ENCODE data around the gene SPOCK1. TPM values are rescaled to one million over a fixed set of nuclear protein-coding genes. Genes with fewer than 3 reads are reported as not detected.
"Not testable (repeated sequence)": the region's sequence is repeated elsewhere in the genome, so short reads cannot be mapped to it uniquely, and the experiment has no call there.

The SPOCK1 gene
- polyA plus RNA-seq, 12 donors: 3.1 to 29.9 (median 7.5) TPM; not detected in 1

DNA sequence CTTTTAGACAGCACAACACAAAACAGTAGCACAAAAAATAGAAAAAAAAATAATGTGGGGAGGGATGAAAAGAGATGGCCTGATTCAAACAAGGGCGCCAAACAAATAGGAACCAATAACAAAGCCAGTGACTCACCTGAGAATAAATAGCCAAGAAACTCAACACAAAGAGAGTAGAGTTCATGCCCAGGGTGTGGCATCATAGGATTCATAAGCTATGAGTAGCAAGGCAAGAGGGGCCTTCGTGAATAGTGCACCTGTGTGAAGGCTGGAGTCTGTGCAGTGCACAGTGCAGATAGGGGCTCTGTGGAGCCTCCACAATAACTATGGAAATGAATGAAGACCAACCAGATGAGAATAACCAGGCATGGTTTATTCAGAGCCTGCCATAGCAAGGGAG, 541.7 kb downstream of the SPOCK1 start:
- DNase-seq: no peak

DNA sequence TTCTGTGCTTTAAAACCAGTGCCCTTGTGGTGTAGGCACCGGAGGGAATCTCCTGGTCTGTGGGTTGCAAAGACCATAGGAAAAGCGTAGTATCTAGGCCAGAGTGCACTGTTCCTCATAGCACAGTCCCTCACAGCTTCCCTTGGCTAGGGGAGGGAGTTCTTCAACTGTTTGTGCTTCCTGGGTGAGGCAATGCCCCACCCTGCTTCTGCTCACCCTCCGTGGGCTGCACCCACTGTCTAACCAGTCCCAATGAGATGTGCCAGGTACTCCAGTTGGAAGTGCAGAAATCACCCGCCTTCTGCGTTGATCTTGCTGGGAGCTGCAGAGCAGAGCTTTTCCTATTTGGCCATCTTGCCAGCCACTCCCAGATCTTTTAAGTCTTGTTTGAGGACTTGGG, 545.0 kb downstream of the SPOCK1 start:
- DNase-seq: not testable (repeated sequence)

DNA sequence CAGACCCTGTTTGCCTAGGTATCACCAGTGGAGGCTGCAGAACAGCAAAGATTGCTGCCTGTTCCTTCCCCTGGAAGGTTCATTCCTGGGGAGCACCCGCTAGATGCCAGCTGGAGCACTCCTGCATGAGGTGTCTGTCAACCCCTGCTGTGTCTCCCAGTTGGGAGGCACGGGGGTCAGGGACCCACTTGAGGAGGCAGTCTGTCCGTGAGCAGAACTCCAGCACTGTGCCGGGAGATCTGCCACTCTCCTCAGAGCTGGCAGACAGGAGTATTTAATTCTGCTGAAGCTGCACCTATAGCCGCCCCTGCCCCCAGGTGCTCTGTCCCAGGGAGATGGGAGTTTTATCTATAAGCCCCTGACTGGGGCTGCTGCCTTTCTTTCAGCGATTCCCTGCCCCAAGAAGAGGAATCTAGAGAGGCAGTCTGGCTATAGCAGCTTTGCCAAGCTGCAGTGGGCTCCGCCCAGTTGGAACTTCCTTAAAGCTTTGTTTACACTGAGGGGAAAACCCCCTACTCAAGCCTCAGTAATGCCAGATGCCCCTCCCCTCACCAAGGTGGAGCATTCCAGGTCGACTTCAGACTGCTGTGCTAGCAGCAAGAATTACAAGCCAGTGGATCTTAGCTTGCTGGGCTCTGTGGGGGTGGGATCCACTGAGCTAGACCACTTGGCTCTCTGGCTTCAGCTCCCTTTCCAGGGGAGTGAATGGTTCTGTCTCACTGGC, 545.6 kb downstream of the SPOCK1 start:
- DNase-seq: not testable (repeated sequence)

DNA sequence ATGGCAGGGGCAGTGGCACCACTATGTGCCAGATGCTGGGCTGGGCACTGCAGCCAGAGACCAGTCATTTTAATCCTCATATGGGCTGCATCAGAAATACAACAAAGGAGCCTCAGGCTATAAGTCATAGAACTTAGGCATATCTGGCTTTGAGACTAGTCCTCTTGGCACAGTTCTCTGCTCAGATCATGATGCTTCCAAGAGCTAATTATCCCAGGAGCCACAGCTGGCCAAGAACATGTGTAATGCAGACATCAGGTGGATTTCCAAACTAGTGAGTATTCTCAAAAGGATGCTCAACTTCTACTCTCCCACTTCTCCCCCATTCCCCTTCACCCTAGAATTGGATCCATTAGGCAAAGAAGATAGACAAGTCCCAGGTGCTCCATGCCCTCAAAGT, 571.6 kb downstream of the SPOCK1 start:
- peak; percentile 23 for DNase-seq

DNA sequence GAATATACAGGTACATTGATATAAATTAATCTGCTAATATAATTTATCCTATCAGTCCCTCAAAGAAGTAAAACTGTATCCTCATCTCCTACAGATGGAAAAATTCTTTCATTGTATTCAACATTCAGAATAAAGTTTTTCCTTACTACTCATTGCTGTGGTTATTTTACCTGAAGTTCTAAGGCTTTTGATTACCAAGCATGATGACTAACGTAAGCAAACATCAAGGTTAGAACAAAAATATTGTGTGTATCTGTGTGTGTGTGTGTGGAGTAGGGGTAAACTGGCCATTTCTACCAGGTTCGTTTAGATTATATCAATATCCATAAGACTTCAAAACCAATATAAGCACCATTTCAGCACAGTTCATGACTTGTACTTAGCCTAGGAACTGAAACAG, 573.1 kb downstream of the SPOCK1 start:
- DNase-seq: no peak

Other genes with a start within 250 kb of the SPOCK1 start
- gene KLHL3, start 236.8 kb upstream of the SPOCK1 start, polyA plus RNA-seq (ENCODE audit: insufficient read length in 12 of 12): 1 to 10 TPM in 11 of 12 donors, not detected in 1; 2.6 to 9.1 (median 4.5) TPM

Measured in muscle of arm (tissue), 12 donors.